ENCODE measurements around the gene KASH5.
"Not testable (repeated sequence)": the region's sequence is repeated elsewhere in the genome, so short reads cannot be mapped to it uniquely, and the experiment has no call there.

The KASH5 gene

GRCh38 chr19:49455773-49456172 is 67.7 kb downstream of the KASH5 start:
- DNase-seq (ENCODE audit: low read depth in 2 of 2): no peak

- no peak for DNase-seq (ENCODE audit: low read depth in 2 of 2)
Observed at GRCh38 chr19:49456326-49456725, 68.3 kb downstream of the KASH5 start.

- no peak for DNase-seq (ENCODE audit: low read depth in 2 of 2)
Observed at GRCh38 chr19:49458567-49458903, 70.5 kb downstream of the KASH5 start.

GRCh38 chr19:49459388-49459787 is 71.3 kb downstream of the KASH5 start:
- DNase-seq (ENCODE audit: low read depth in 2 of 2): no peak

GRCh38 chr19:49461130-49461529 is 73.1 kb downstream of the KASH5 start:
- not testable (repeated sequence) for DNase-seq (ENCODE audit: low read depth in 2 of 2)

GRCh38 chr19:49461656-49462055 is 73.6 kb downstream of the KASH5 start:
- DNase-seq (ENCODE audit: low read depth in 2 of 2): no peak

- no peak for DNase-seq (ENCODE audit: low read depth in 2 of 2)
Observed at GRCh38 chr19:49462492-49462891, 74.4 kb downstream of the KASH5 start.

GRCh38 chr19:49463960-49464740 is 76.1 kb downstream of the KASH5 start:
- no peak for DNase-seq (ENCODE audit: low read depth in 2 of 2)

GRCh38 chr19:49465371-49465770 is 77.3 kb downstream of the KASH5 start:
- no peak for DNase-seq (ENCODE audit: low read depth in 2 of 2)
